ENCODE results near the gene SCGB1C1.
"Not testable (repeated sequence)": the region's sequence is repeated elsewhere in the genome, so short reads cannot be mapped to it uniquely, and the experiment has no call there.

DNA sequence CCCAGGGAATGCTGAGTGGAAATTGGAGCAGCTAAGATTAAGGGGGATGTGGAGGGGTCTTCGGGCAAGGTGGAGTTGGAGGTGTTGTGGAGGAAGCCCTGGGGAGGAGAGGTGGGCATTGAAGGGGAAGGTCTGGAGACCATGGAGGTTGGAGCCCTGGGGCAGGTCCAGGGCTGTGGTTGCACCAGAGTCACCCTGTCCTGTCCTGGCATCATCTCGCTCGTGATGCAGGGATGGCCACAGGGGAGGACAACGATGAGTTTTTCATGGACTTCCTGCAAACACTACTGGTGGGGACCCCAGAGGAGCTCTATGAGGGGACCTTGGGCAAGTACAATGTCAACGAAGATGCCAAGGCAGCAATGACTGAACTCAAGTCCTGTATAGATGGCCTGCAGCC, 603 bp downstream of the SCGB1C1 start:
- TF ChIP-seq, protein P1, sequence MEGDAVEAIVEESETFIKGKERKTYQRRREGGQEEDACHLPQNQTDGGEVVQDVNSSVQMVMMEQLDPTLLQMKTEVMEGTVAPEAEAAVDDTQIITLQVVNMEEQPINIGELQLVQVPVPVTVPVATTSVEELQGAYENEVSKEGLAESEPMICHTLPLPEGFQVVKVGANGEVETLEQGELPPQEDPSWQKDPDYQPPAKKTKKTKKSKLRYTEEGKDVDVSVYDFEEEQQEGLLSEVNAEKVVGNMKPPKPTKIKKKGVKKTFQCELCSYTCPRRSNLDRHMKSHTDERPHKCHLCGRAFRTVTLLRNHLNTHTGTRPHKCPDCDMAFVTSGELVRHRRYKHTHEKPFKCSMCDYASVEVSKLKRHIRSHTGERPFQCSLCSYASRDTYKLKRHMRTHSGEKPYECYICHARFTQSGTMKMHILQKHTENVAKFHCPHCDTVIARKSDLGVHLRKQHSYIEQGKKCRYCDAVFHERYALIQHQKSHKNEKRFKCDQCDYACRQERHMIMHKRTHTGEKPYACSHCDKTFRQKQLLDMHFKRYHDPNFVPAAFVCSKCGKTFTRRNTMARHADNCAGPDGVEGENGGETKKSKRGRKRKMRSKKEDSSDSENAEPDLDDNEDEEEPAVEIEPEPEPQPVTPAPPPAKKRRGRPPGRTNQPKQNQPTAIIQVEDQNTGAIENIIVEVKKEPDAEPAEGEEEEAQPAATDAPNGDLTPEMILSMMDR (IDR thresholded peaks at IDR 0.05): not testable (repeated sequence)
- not testable (repeated sequence) for TF ChIP-seq POLR2A (IDR thresholded peaks at IDR 0.05)

Data from esophagus squamous epithelium (tissue), 4 donors.